CD14-positive monocyte (primary cell): ENCODE results near the gene PRPF19. TPM values are rescaled to one million over a fixed set of nuclear protein-coding genes. Genes with fewer than 3 reads are reported as not detected.
A peak's percentile ranks its signal among the peaks of the same experiment; 100 is the strongest.

Experiments used
- DNase-seq, 3 donors: peaks; one replicate each; pipeline ENCODE4 v3.0.0-alpha.2; 2011 to 2022
- H2AFZ ChIP-seq: 2 replicates; pipeline ENCODE4 v1.6.0; 2012; ENCODE audit warnings: mild to moderate bottlenecking, low read depth, low read length, inconsistent platforms; ENCODE audit not compliant: insufficient read depth, poor library complexity, severe bottlenecking
- H3K27ac ChIP-seq, 2 donors: 1 replicate in 1 of 2; 2 replicates in 1 of 2; pipeline ENCODE4 v1.5.1; 2012 to 2013; ENCODE audit warnings: low read length in 2 of 2, control low read depth in 1 of 2, inconsistent platforms in 1 of 2, low read depth in 1 of 2, mild to moderate bottlenecking in 1 of 2
- H3K27me3 ChIP-seq, 2 donors: one replicate each; pipeline versions ENCODE4 v1.6.0 to v1.6.1; 2011 to 2013; ENCODE audit warnings: low read length in 2 of 2; ENCODE audit not compliant: control insufficient read depth in 2 of 2, insufficient read depth in 2 of 2
- H3K36me3 ChIP-seq, 2 donors: replicated peaks in 1 of 2; 1 replicate in 1 of 2; 2 replicates in 1 of 2; pipeline versions ENCODE4 v1.5.1 to v1.6.1; 2012 to 2013; ENCODE audit warnings: low read length in 2 of 2, control low read depth in 1 of 2, inconsistent platforms in 1 of 2, mild to moderate bottlenecking in 1 of 2; ENCODE audit not compliant: insufficient read depth in 2 of 2, control insufficient read depth in 1 of 2
- H3K4me1 ChIP-seq, 2 donors: 1 replicate in 1 of 2; 2 replicates in 1 of 2; pipeline versions ENCODE4 v1.5.1 to v1.6.1; 2012 to 2013; ENCODE audit warnings: low read length in 2 of 2, control low read depth in 1 of 2, inconsistent platforms in 1 of 2, mild to moderate bottlenecking in 1 of 2, moderate library complexity in 1 of 2; ENCODE audit not compliant: insufficient read depth in 2 of 2, control insufficient read depth in 1 of 2
- H3K4me2 ChIP-seq: replicated peaks from 2 replicates; pipeline ENCODE3; 2012; ENCODE audit warnings: low read length, moderate library complexity, mild to moderate bottlenecking; ENCODE audit not compliant: poor library complexity, severe bottlenecking; ENCODE audit errors: extremely low read depth
- H3K4me3 ChIP-seq, 3 experiments: fragments of 200-600 bp in 1 of 3; sonication (generic) in 1 of 3; replicated peaks in 1 of 3; 1 replicate in 2 of 3; 2 replicates in 1 of 3; pipeline ENCODE4 v1.5.1; 2011 to 2013; ENCODE audit warnings: low read length in 3 of 3, mild to moderate bottlenecking in 3 of 3, control low read depth in 2 of 3, low read depth in 2 of 3, inconsistent platforms in 1 of 3, moderate library complexity in 1 of 3
- H3K79me2 ChIP-seq: 2 replicates; pipeline ENCODE4 v1.6.0; 2012; ENCODE audit warnings: mild to moderate bottlenecking, control low read depth, inconsistent platforms, low read length, moderate library complexity; ENCODE audit not compliant: insufficient read depth
- H3K9ac ChIP-seq: 2 replicates; pipeline ENCODE4 v1.6.0; 2017; ENCODE audit warnings: low read length, mild to moderate bottlenecking; ENCODE audit not compliant: insufficient read depth, poor library complexity, severe bottlenecking
- H3K9me3 ChIP-seq, 2 donors: replicated peaks in 1 of 2; 1 replicate in 1 of 2; 2 replicates in 1 of 2; pipeline versions ENCODE4 v1.5.1 to v1.6.1; 2012 to 2013; ENCODE audit warnings: low read length in 2 of 2, control low read depth in 1 of 2; ENCODE audit not compliant: control insufficient read depth in 1 of 2, insufficient read depth in 1 of 2
- H4K20me1 ChIP-seq: 2 replicates; pipeline ENCODE4 v1.6.0; 2012; ENCODE audit warnings: mild to moderate bottlenecking, low read length, control low read depth, moderate library complexity; ENCODE audit not compliant: insufficient read depth
- H3K27ac Mint-ChIP-seq, 7 donors: one replicate each; pipeline ENCODE4 v1.8.0; 2020; ENCODE audit warnings: mild to moderate bottlenecking in 7 of 7, mixed read lengths in 7 of 7, moderate library complexity in 6 of 7, inconsistent platforms in 2 of 7
- H3K27me3 Mint-ChIP-seq, 3 donors: one replicate each; pipeline ENCODE4 v1.8.0; 2021 to 2022; ENCODE audit warnings: low read depth in 3 of 3, mild to moderate bottlenecking in 3 of 3, mixed read lengths in 3 of 3, moderate library complexity in 3 of 3, inconsistent platforms in 1 of 3
- H3K36me3 Mint-ChIP-seq, 2 donors: one replicate each; pipeline ENCODE4 v1.8.0; 2020; ENCODE audit warnings: mixed read lengths in 2 of 2, inconsistent platforms in 1 of 2, mild to moderate bottlenecking in 1 of 2
- H3K4me1 Mint-ChIP-seq: one replicate; pipeline ENCODE4 v1.8.0; 2020; ENCODE audit warnings: mild to moderate bottlenecking, mixed read lengths
- H3K4me3 Mint-ChIP-seq, 2 donors: one replicate each; pipeline ENCODE4 v1.8.0; 2020; ENCODE audit warnings: mild to moderate bottlenecking in 2 of 2, mixed read lengths in 2 of 2, moderate library complexity in 1 of 2
- H3K9me3 Mint-ChIP-seq, 7 donors: one replicate each; pipeline ENCODE4 v1.8.0; 2020 to 2022; ENCODE audit warnings: mixed read lengths in 7 of 7, mild to moderate bottlenecking in 6 of 7, moderate library complexity in 6 of 7, inconsistent platforms in 2 of 7
- CTCF ChIP-seq: fragments of 200-600 bp; IDR thresholded peaks from one replicate; pipeline ENCODE4 v1.8.0; 2022; ENCODE audit warnings: antibody characterized with exemption, mild to moderate bottlenecking
- WGBS: methylation state at CpG from one replicate; pipeline ENCODE4 v1.1.5; 2013; ENCODE audit warnings: missing lambda C conversion rate; ENCODE audit not compliant: insufficient coverage; 5-methylcytosine and 5-hydroxymethylcytosine counted together
- intact Hi-C, 2 donors: fragments of 100-400 bp; cut with micrococcal nuclease; formaldehyde crosslinking; loops; one replicate each; pipeline versions ENCODE4 v1.15.0 to v1.15.1; 2023
- polyA plus RNA-seq, 3 donors: library from polyadenylated mRNA; depleted of rRNA in 1 of 3; unstranded in 2 of 3; stranded (reverse) in 1 of 3; fragments of 300-500 nt in 2 of 3; fragments of >200 nt in 1 of 3; fragmentation: Illumina TruSeq in 2 of 3; gene quantifications; 1 replicate in 2 of 3; 2 replicates in 1 of 3; pipeline ENCODE4 v1.2.3, GENCODE V29; 2012 to 2021

PRPF19 gene
- polyA plus RNA-seq, 3 donors = 7.8 to 33.2 (median 12.2) TPM

GRCh38 chr11:60927600-60927999 is 21.2 kb upstream of the PRPF19 start:
- H3K9me3 Mint-ChIP-seq = peaks cover 0 to 10% (median 4%) of the 10 kb centered on the region in 7 donors
- intact Hi-C loops = no loop called here
- Histone ChIP-seq H3K27me3 (peaks cover 25 to 55% of the 10 kb centered on the region in 2 donors), H4K20me1 (no peaks in the 10 kb centered on the region), H3K36me3 (peaks cover 4 to 10% of the 10 kb centered on the region in 2 donors), H3K9me3 (peaks cover 0 to 9% of the 10 kb centered on the region in 2 donors), H3K79me2 (no peaks in the 10 kb centered on the region), H3K4me2 (no peak overlapping the region), H2AFZ (no peak overlapping the region), H3K9ac (no peak overlapping the region), H3K27ac (no peak overlapping the region), H3K4me3 (no peak overlapping the region), H3K4me1 (peaks cover 16% of the 10 kb centered on the region in 2 donors)
- H3K36me3 Mint-ChIP-seq = peaks cover 11% of the 10 kb centered on the region in 2 donors
- no peak for TF ChIP-seq CTCF
- 92% methylated on average over 11 of the region's 16 CpGs for WGBS
- peaks cover 12% of the 10 kb centered on the region for H3K4me1 Mint-ChIP-seq
- peaks cover 61 to 77% (median 70%) of the 10 kb centered on the region in 3 donors for H3K27me3 Mint-ChIP-seq
- no peak for DNase-seq
- H3K4me3 Mint-ChIP-seq = peak overlapping the region in 1 of 2 donors; percentile 53
- H3K27ac Mint-ChIP-seq = no peak overlapping the region

DNA sequence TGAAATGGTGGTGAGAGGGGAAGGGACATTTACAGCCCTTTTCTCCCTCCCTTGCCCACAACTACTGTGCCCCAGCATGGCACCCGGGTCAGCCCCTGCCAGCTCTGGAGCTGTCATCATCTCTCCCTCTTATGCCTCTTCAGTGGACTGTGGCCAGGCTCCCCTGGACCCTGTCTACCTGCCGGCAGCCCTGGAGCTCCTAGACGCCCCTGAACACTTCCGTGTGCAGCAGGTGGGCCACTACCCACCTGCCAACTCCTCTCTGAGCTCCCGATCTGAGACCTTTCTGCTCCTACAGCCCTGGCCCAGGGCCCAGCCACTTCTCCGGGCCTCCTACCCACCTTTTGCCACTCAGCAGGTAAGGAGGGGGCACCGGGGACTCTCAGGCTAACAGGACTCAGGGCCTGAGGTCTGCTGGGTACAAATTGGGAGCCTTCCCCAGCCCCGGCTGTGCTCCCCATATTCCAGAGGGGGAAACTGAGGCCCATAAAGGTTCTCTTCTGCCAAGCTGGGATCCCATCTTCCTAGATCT is 20.7 kb upstream of the PRPF19 start:
- Mint-ChIP-seq H3K4me3 (peak overlapping the region in 1 of 2 donors; percentile 66), H3K27ac (no peak overlapping the region), H3K36me3 (peaks cover 15 to 16% of the 10 kb centered on the region in 2 donors), H3K27me3 (peaks cover 60 to 82% (median 70%) of the 10 kb centered on the region in 3 donors), H3K9me3 (peaks cover 0 to 10% (median 4%) of the 10 kb centered on the region in 7 donors), H3K4me1 (peaks cover 11% of the 10 kb centered on the region)
- peaks cover 0 to 9% of the 10 kb centered on the region in 2 donors for H3K9me3 ChIP-seq
- no peak overlapping the region for H3K27ac ChIP-seq
- no peak overlapping the region for H3K4me2 ChIP-seq
- 85% methylated on average over 5 of the region's 8 CpGs for WGBS
- H3K27me3 ChIP-seq = peaks cover 25 to 55% of the 10 kb centered on the region in 2 donors
- H3K79me2 ChIP-seq = no peaks in the 10 kb centered on the region
- H3K4me1 ChIP-seq = peaks cover 16% of the 10 kb centered on the region in 2 donors
- no peaks in the 10 kb centered on the region for H4K20me1 ChIP-seq
- intact Hi-C loops = no loop called here
- no peak for DNase-seq
- peaks cover 9 to 15% of the 10 kb centered on the region in 2 donors for H3K36me3 ChIP-seq
- no peak for TF ChIP-seq CTCF
- no peak overlapping the region for H3K9ac ChIP-seq
- no peak overlapping the region for H3K4me3 ChIP-seq
- no peak overlapping the region for H2AFZ ChIP-seq
